ENCODE results near the gene LILRB1.
"Not testable (repeated sequence)": the region's sequence is repeated elsewhere in the genome, so short reads cannot be mapped to it uniquely, and the experiment has no call there.

The LILRB1 gene

GRCh38 chr19:54630262-54630661 lies at the start of gene LILRB1:
TSS of gene LILRB1 (plus strand) at chr19:54630484. CDS start at chr19:54631074, 590 bp downstream.
- DNase-seq (ENCODE audit: low spot score) = not testable (repeated sequence)

- no peak for DNase-seq (ENCODE audit: low spot score)
Observed at GRCh38 chr19:54586397-54586796, 43.9 kb upstream of the LILRB1 start.

- no peak for DNase-seq (ENCODE audit: low spot score)
Observed at GRCh38 chr19:54587026-54587425, 43.3 kb upstream of the LILRB1 start.

- DNase-seq (ENCODE audit: low spot score) = not testable (repeated sequence)
Observed at GRCh38 chr19:54593445-54593844, 36.8 kb upstream of the LILRB1 start, which contains the start of gene LILRA1. TSS of gene LILRA1 (plus strand) at chr19:54593632. CDS start at chr19:54594245, 613 bp downstream.

GRCh38 chr19:54593931-54594626 lies 36.2 kb upstream of the LILRB1 start:
- not testable (repeated sequence) for DNase-seq (ENCODE audit: low spot score)

GRCh38 chr19:54594737-54595136 lies 35.5 kb upstream of the LILRB1 start:
- DNase-seq (ENCODE audit: low spot score) = no peak

GRCh38 chr19:54595680-54596436 lies 34.4 kb upstream of the LILRB1 start:
- not testable (repeated sequence) for DNase-seq (ENCODE audit: low spot score)

GRCh38 chr19:54600212-54600611 lies 30.1 kb upstream of the LILRB1 start:
- DNase-seq (ENCODE audit: low spot score) = no peak

GRCh38 chr19:54606230-54606629 lies 24.1 kb upstream of the LILRB1 start:
- DNase-seq (ENCODE audit: low spot score) = no peak

GRCh38 chr19:54606891-54607784 lies 23.1 kb upstream of the LILRB1 start:
- DNase-seq (ENCODE audit: low spot score) = no peak

- DNase-seq (ENCODE audit: low spot score) = no peak
Observed at GRCh38 chr19:54607785-54608150, 22.5 kb upstream of the LILRB1 start.

- DNase-seq (ENCODE audit: low spot score) = no peak
Observed at GRCh38 chr19:54608205-54608604, 22.1 kb upstream of the LILRB1 start.

- no peak for DNase-seq (ENCODE audit: low spot score)
Observed at GRCh38 chr19:54608792-54609191, 21.5 kb upstream of the LILRB1 start.

GRCh38 chr19:54609356-54609791 lies 20.9 kb upstream of the LILRB1 start:
- DNase-seq (ENCODE audit: low spot score) = no peak

GRCh38 chr19:54612428-54612827 lies 17.9 kb upstream of the LILRB1 start:
- no peak for DNase-seq (ENCODE audit: low spot score)

GRCh38 chr19:54614726-54615125 lies 15.6 kb upstream of the LILRB1 start:
- DNase-seq (ENCODE audit: low spot score) = no peak

GRCh38 chr19:54616057-54616456 lies 14.2 kb upstream of the LILRB1 start:
- DNase-seq (ENCODE audit: low spot score) = no peak

GRCh38 chr19:54616821-54617560 lies 13.3 kb upstream of the LILRB1 start:
- no peak for DNase-seq (ENCODE audit: low spot score)

- DNase-seq (ENCODE audit: low spot score) = no peak
Observed at GRCh38 chr19:54620464-54620863, 9.8 kb upstream of the LILRB1 start.

GRCh38 chr19:54622431-54622830 lies 7.9 kb upstream of the LILRB1 start:
- no peak for DNase-seq (ENCODE audit: low spot score)

- DNase-seq (ENCODE audit: low spot score) = not testable (repeated sequence)
Observed at GRCh38 chr19:54624234-54624633, 6.0 kb upstream of the LILRB1 start.
